HG02981 (cell line): ENCODE results near the gene PLAC9.

Experiments
- ATAC-seq: cut with Tn5 transposase; IDR thresholded peaks from one replicate; pipeline ENCODE4 v1.9.1; 2021; ENCODE audit warnings: mild to moderate bottlenecking, moderate library complexity; ENCODE audit not compliant: unreplicated experiment

The PLAC9 gene

GRCh38 chr10:80177781-80178636 lies 45.5 kb downstream of the PLAC9 start:
- ATAC-seq: no peak

- no peak for ATAC-seq
Measured at GRCh38 chr10:80182986-80183385, 50.5 kb downstream of the PLAC9 start.

GRCh38 chr10:80183436-80183835 lies 50.9 kb downstream of the PLAC9 start:
- no peak for ATAC-seq

GRCh38 chr10:80184291-80184690 lies 51.8 kb downstream of the PLAC9 start:
- no peak for ATAC-seq

GRCh38 chr10:80185578-80186299 lies 53.2 kb downstream of the PLAC9 start:
- ATAC-seq: no peak

- no peak for ATAC-seq
Measured at GRCh38 chr10:80186364-80187012, 54.0 kb downstream of the PLAC9 start.

GRCh38 chr10:80187060-80187459 lies 54.5 kb downstream of the PLAC9 start:
- ATAC-seq: no peak

- peak; percentile 86 for ATAC-seq
Measured at GRCh38 chr10:80187465-80188409, 55.2 kb downstream of the PLAC9 start.

- no peak for ATAC-seq
Measured at GRCh38 chr10:80188713-80189112, 56.2 kb downstream of the PLAC9 start.

GRCh38 chr10:80191589-80192270 lies 59.2 kb downstream of the PLAC9 start:
- no peak for ATAC-seq

GRCh38 chr10:80192553-80192952 lies 60.0 kb downstream of the PLAC9 start:
- ATAC-seq: no peak

GRCh38 chr10:80194373-80195045 lies 62.0 kb downstream of the PLAC9 start:
- ATAC-seq: no peak
